ENCODE data around the gene PROCA1. TPM values are rescaled to one million over a fixed set of nuclear protein-coding genes. Genes with fewer than 3 reads are reported as not detected.

PROCA1 gene
- total and polyA plus RNA-seq, 2 of the 13 experiments (the other 11 are each of a cell fraction or from before 2014, with no cell fraction given), result 0.73 to 1.5 TPM

DNA sequence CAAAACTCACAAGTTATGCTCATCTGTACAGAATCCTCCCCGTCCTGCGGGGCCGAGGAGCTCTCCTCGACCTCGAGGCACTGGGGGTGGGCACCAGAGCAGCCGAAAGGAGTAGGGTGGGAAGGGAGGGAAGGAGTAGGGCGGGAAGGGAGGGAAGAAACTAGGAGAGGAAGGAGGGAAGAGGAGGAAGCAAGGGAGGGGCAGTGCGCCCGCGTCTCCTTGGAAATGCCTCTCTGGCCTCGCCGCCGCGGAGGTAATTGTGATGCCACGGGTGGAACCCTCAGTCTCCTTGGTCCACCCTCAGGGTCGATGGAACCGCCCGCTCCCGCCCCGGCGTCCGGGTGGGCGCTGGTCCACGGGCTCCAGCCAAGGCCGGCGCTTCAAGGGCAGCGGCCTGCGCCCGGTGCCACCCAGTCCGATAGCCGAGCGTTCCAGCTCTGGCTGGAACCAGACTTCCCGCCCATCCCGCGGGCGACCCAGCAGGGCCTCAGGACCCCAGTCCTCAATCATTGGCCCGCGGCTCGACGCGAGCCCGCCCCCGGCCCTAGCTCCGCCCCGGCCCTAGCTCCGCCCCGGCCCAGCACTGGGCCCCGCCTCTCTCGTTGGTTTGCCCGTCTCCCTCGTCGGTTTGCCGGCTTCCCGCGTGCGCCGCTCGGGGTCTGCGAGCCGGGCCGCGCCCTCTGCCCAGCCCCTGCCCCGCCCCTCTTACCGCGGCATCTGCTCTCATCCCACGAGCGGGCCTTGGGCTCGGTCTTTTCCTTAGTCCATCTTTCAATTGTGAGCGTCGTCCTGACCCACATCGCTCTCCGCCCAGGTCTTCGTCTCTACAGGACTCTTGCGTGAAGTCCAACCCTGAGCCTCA is 596 bp downstream of the PROCA1 start (continued):
- TF ChIP-seq, protein P1, sequence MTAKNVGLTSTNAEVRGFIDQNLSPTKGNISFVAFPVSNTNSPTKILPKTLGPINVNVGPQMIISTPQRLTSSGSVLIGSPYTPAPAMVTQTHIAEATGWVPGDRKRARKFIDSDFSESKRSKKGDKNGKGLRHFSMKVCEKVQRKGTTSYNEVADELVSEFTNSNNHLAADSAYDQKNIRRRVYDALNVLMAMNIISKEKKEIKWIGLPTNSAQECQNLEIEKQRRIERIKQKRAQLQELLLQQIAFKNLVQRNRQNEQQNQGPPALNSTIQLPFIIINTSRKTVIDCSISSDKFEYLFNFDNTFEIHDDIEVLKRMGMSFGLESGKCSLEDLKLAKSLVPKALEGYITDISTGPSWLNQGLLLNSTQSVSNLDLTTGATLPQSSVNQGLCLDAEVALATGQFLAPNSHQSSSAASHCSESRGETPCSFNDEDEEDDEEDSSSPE (CRISPR knock-in tag; IDR thresholded peaks at IDR 0.05), result peak; percentile 86
- peak; percentile 57 for TF ChIP-seq IKZF5 (CRISPR knock-in tag; IDR thresholded peaks at IDR 0.05)
- TF ChIP-seq NFYB (CRISPR knock-in tag; IDR thresholded peaks at IDR 0.05), result peak; percentile 86
- TF ChIP-seq HOXA5 (CRISPR knock-in tag; IDR thresholded peaks at IDR 0.05), result peak; percentile 25; the same call in 1 of the 2 replicates
- TF ChIP-seq CEBPB (IDR thresholded peaks at IDR 0.05; ENCODE audit: borderline replicate concordance, low read depth, low read length), result no peak
- TF ChIP-seq PHB2 (IDR thresholded peaks at IDR 0.05; ENCODE audit: partially characterized antibody), result no peak
- TF ChIP-seq, protein P2, sequence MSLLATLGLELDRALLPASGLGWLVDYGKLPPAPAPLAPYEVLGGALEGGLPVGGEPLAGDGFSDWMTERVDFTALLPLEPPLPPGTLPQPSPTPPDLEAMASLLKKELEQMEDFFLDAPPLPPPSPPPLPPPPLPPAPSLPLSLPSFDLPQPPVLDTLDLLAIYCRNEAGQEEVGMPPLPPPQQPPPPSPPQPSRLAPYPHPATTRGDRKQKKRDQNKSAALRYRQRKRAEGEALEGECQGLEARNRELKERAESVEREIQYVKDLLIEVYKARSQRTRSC (CRISPR knock-in tag; IDR thresholded peaks at IDR 0.05; ENCODE audit: low read depth), result no peak
- 0 out of 2 replicates have a peak, but pooled peaks have one; percentile 51 for TF ChIP-seq ZNF235 (CRISPR knock-in tag; IDR thresholded peaks at IDR 0.05; ENCODE audit: borderline replicate concordance)
- peak; percentile 61; the same call in 1 of the 2 replicates for TF ChIP-seq ZFP91 (CRISPR knock-in tag; IDR thresholded peaks at IDR 0.05; ENCODE audit: borderline replicate concordance)
- TF ChIP-seq GABPA (IDR thresholded peaks at IDR 0.05; ENCODE audit: low read depth, low read length), result no peak
- no peak for TF ChIP-seq GABPA (CRISPR knock-in tag; IDR thresholded peaks at IDR 0.05; ENCODE audit: low read depth)
- TF ChIP-seq ZNF792 (CRISPR knock-in tag; IDR thresholded peaks at IDR 0.05), result peak; percentile 82
- TF ChIP-seq ZNF577 (CRISPR knock-in tag; IDR thresholded peaks at IDR 0.05; ENCODE audit: borderline replicate concordance, low read depth), result no peak
- TF ChIP-seq ZNF672 (CRISPR knock-in tag; IDR thresholded peaks at IDR 0.05), result no peak
- TF ChIP-seq GTF2F1 (IDR thresholded peaks at IDR 0.05; ENCODE audit: low read length), result no peak
- no peak for TF ChIP-seq HNRNPUL1 (IDR thresholded peaks at IDR 0.05; ENCODE audit: low read depth, low read length)
- 0 out of 2 replicates have a peak, but pooled peaks have one; percentile 40 for TF ChIP-seq ZNF550 (CRISPR knock-in tag; IDR thresholded peaks at IDR 0.05; ENCODE audit: borderline replicate concordance)
- TF ChIP-seq PPARG (CRISPR knock-in tag; conservative IDR thresholded peaks at IDR 0.05), result peak; percentile 65; the same call in 1 of the 2 replicates
- TF ChIP-seq STAT5B (CRISPR knock-in tag; IDR thresholded peaks at IDR 0.05), result no peak
- TF ChIP-seq ZBTB7B (CRISPR knock-in tag; IDR thresholded peaks at IDR 0.05), result peak; percentile 71; the same call in 1 of the 2 replicates
- TF ChIP-seq HNRNPL (IDR thresholded peaks at IDR 0.05; ENCODE audit: low read depth, low read length), result peak; percentile 89
- TF ChIP-seq ZNF670 (CRISPR knock-in tag; IDR thresholded peaks at IDR 0.05; ENCODE audit: borderline replicate concordance), result peak; percentile 43; the same call in 1 of the 2 replicates
- TF ChIP-seq BCL3 (CRISPR knock-in tag; IDR thresholded peaks at IDR 0.05), result peak; percentile 76; the same call in 1 of the 2 replicates
- no peak for TF ChIP-seq NR0B2 (CRISPR knock-in tag; IDR thresholded peaks at IDR 0.05)

Measured in HepG2 (cell line).